GM23338 (cell line): Measurements from ENCODE around the gene DECR2. TPM values are rescaled to one million over a fixed set of nuclear protein-coding genes. Genes with fewer than 3 reads are reported as not detected.

Experiments used
- ATAC-seq: fragments of 200-7000 bp; cut with Tn5 transposase; 3 replicates; pipeline ENCODE4 v1.9.1; 2020
- DNase-seq: peaks from one replicate; pipeline ENCODE4 v3.0.0-alpha.2; 2015; ENCODE audit warnings: low spot score
- H2AFZ ChIP-seq: fragments of 200-600 bp; sonication (generic); 2 replicates; pipeline ENCODE4 v1.8.0; 2016; ENCODE audit warnings: antibody characterized with exemption, mild to moderate bottlenecking, moderate library complexity
- H3F3A ChIP-seq: fragments of 200-600 bp; sonication (generic); replicated peaks from 2 replicates; pipeline ENCODE4 v1.8.0; 2017; ENCODE audit warnings: antibody characterized with exemption, mixed run types, low read depth
- H3K27ac ChIP-seq: fragments of 200-600 bp; sonication (generic); 2 replicates; pipeline ENCODE4 v1.6.1; 2016; ENCODE audit warnings: low read depth
- H3K27me3 ChIP-seq: fragments of 200-600 bp; sonication (generic); 2 replicates; pipeline ENCODE4 v1.8.0; 2016; ENCODE audit warnings: mild to moderate bottlenecking, mixed run types, moderate library complexity; ENCODE audit not compliant: insufficient read depth
- H3K36me3 ChIP-seq: fragments of 200-600 bp; sonication (generic); 2 replicates; pipeline ENCODE4 v1.8.0; 2016; ENCODE audit warnings: mild to moderate bottlenecking; ENCODE audit not compliant: insufficient read depth
- H3K4me1 ChIP-seq: fragments of 200-600 bp; sonication (generic); 2 replicates; pipeline ENCODE4 v1.8.0; 2016; ENCODE audit warnings: mild to moderate bottlenecking, moderate library complexity; ENCODE audit not compliant: insufficient read depth
- H3K4me2 ChIP-seq: fragments of 200-600 bp; sonication (generic); 2 replicates; pipeline ENCODE4 v1.7.1; 2017; ENCODE audit warnings: mixed run types
- H3K4me3 ChIP-seq: fragments of 200-600 bp; sonication (generic); 2 replicates; pipeline ENCODE4 v1.6.1; 2016; ENCODE audit warnings: mixed run types
- H3K79me2 ChIP-seq: fragments of 200-600 bp; sonication (generic); replicated peaks from 2 replicates; pipeline ENCODE4 v1.8.0; 2017; ENCODE audit warnings: mild to moderate bottlenecking; ENCODE audit not compliant: insufficient read depth
- H3K9me2 ChIP-seq: fragments of 200-600 bp; sonication (generic); 2 replicates; pipeline ENCODE4 v1.8.0; 2017; ENCODE audit not compliant: insufficient read depth
- H4K20me1 ChIP-seq: fragments of 200-600 bp; sonication (generic); replicated peaks from 2 replicates; pipeline ENCODE4 v1.8.0; 2017; ENCODE audit warnings: mild to moderate bottlenecking; ENCODE audit not compliant: insufficient read depth
- H3K27ac Mint-ChIP-seq: 2 replicates; pipeline ENCODE4 v1.8.0; 2020; ENCODE audit warnings: inconsistent platforms, mild to moderate bottlenecking, moderate library complexity, mixed read lengths
- H3K27me3 Mint-ChIP-seq: 3 replicates; pipeline ENCODE4 v1.8.0; 2022; ENCODE audit warnings: low read depth, mild to moderate bottlenecking, moderate library complexity, mixed read lengths, inconsistent platforms; ENCODE audit not compliant: insufficient read depth, poor library complexity
- H3K36me3 Mint-ChIP-seq: 3 replicates; pipeline ENCODE4 v1.8.0; 2021; ENCODE audit warnings: low read depth, mild to moderate bottlenecking, inconsistent platforms, moderate library complexity, mixed read lengths
- H3K4me1 Mint-ChIP-seq: 3 replicates; pipeline ENCODE4 v1.8.0; 2020; ENCODE audit warnings: mild to moderate bottlenecking, inconsistent platforms, mixed read lengths
- H3K4me3 Mint-ChIP-seq: 3 replicates; pipeline ENCODE4 v1.8.0; 2021; ENCODE audit warnings: moderate library complexity, mild to moderate bottlenecking, inconsistent platforms, mixed read lengths
- H3K9me3 Mint-ChIP-seq: 3 replicates; pipeline ENCODE4 v1.8.0; 2020; ENCODE audit warnings: moderate library complexity, mild to moderate bottlenecking, inconsistent platforms, mixed read lengths
- CREB1 ChIP-seq: fragments of 250-450 bp; sonication (Bioruptor Pico); IDR thresholded peaks from 2 replicates; pipeline ENCODE4 v1.5.0; 2020; ENCODE audit warnings: low read depth, mild to moderate bottlenecking, moderate library complexity
- CTCF ChIP-seq, 2 experiments: fragments of 200-600 bp in 1 of 2; sonication (generic) in 1 of 2; conservative IDR thresholded peaks; 2 replicates each; pipeline versions ENCODE4 v1.5.1 to v1.6.1; 2016 to 2017; ENCODE audit warnings: antibody characterized with exemption in 2 of 2, low read depth in 2 of 2, mild to moderate bottlenecking in 2 of 2, moderate library complexity in 1 of 2
- ETS1 ChIP-seq: IDR thresholded peaks from 2 replicates; pipeline ENCODE4 v1.6.1; 2016; ENCODE audit warnings: antibody characterized with exemption
- EZH2 ChIP-seq: fragments of 200-600 bp; sonication (generic); IDR thresholded peaks from one replicate; pipeline ENCODE4 v1.8.0; 2017; ENCODE audit warnings: antibody characterized with exemption, mild to moderate bottlenecking, low read depth; ENCODE audit not compliant: unreplicated experiment
- EZH2phosphoT487 ChIP-seq: fragments of 200-600 bp; sonication (generic); IDR thresholded peaks from one replicate; pipeline ENCODE4 v1.8.1; 2018; ENCODE audit warnings: antibody characterized with exemption; ENCODE audit not compliant: unreplicated experiment
- JUNB ChIP-seq: IDR thresholded peaks from one replicate; pipeline ENCODE4 v1.6.1; 2016; ENCODE audit warnings: antibody characterized with exemption; ENCODE audit not compliant: unreplicated experiment
- NANOG ChIP-seq: IDR thresholded peaks from 2 replicates; pipeline ENCODE4 v1.6.1; 2016; ENCODE audit warnings: antibody characterized with exemption, borderline replicate concordance
- POLR2AphosphoS5 ChIP-seq: IDR thresholded peaks from 2 replicates; pipeline ENCODE4 v1.6.1; 2016; ENCODE audit warnings: antibody characterized with exemption, low read depth
- REST ChIP-seq: IDR thresholded peaks from one replicate; pipeline ENCODE4 v1.6.1; 2018; ENCODE audit warnings: antibody characterized with exemption; ENCODE audit not compliant: unreplicated experiment
- STAT1 ChIP-seq: IDR thresholded peaks from one replicate; pipeline ENCODE4 v1.6.1; 2016; ENCODE audit warnings: antibody characterized with exemption; ENCODE audit not compliant: unreplicated experiment
- ZNF114 ChIP-seq: fragments of 250-450 bp; sonication (Bioruptor Pico); IDR thresholded peaks from 2 replicates; pipeline ENCODE4 v1.5.0; 2020; ENCODE audit warnings: mild to moderate bottlenecking, moderate library complexity
- ZNF331 ChIP-seq: fragments of 250-450 bp; sonication (Bioruptor Pico); IDR thresholded peaks from 2 replicates; pipeline ENCODE4 v1.5.0; 2020; ENCODE audit warnings: low read depth, mild to moderate bottlenecking, moderate library complexity
- polyA plus RNA-seq: library from polyadenylated mRNA; unstranded; fragments of >200 nt; fragmentation: Nextera tagmentation; extraction: Ambion mirVana; gene quantifications from 2 replicates; pipeline ENCODE4 v1.2.1, GENCODE V29; 2016
- total RNA-seq: library from RNA; depleted of rRNA; stranded (reverse); fragments of >200 nt; shearing (Covaris generic); gene quantifications from 2 replicates; pipeline ENCODE4 v1.2.3, GENCODE V29; 2014

The DECR2 gene
- total and polyA plus RNA-seq, 2 experiments from 2014 or later = 20.3 to 26.9 TPM

- TF ChIP-seq POLR2AphosphoS5 (no peak), JUNB (no peak), STAT1 (no peak), REST (no peak), NANOG (no peak)
These were observed 12.3 kb upstream of the DECR2 start (continued) for GRCh38 chr16:389352-389751.

GRCh38 chr16:391885-392335, 9.8 kb upstream of the DECR2 start:
- Mint-ChIP-seq H3K4me3 (peak overlapping the region; percentile 21; the same call in 1 of the 3 replicates), H3K27ac (no peak overlapping the region), H3K27me3 (peaks cover 24% of the 10 kb centered on the region), H3K36me3 (peaks cover 14% of the 10 kb centered on the region; the same call in 2 of the 3 replicates), H3K9me3 (peaks cover 18% of the 10 kb centered on the region), H3K4me1 (peaks cover 29% of the 10 kb centered on the region)
- peak; percentile 83 for ATAC-seq
- H3K79me2 ChIP-seq = no peaks in the 10 kb centered on the region
- no peaks in the 10 kb centered on the region for H3K27me3 ChIP-seq
- H3K4me1 ChIP-seq = no peaks in the 10 kb centered on the region
- no peaks in the 10 kb centered on the region; the same call in 1 of the 2 replicates for H3K36me3 ChIP-seq
- H3K27ac ChIP-seq = no peak overlapping the region
- no peaks in the 10 kb centered on the region; the same call in 1 of the 2 replicates for H4K20me1 ChIP-seq
- no peak overlapping the region for H3K4me3 ChIP-seq
- peak; percentile 97 for TF ChIP-seq CTCF (conservative IDR thresholded peaks at IDR 0.05; ENCODE audit: low read depth in 2 of 2)
- no peak for TF ChIP-seq NANOG
- TF ChIP-seq JUNB = no peak
- H3K9me2 ChIP-seq = no peaks in the 10 kb centered on the region
- peaks cover 14% of the 10 kb centered on the region for H3F3A ChIP-seq
- DNase-seq = peak; percentile 86
- H2AFZ ChIP-seq = no peak overlapping the region
- H3K4me2 ChIP-seq = no peak overlapping the region

- Histone ChIP-seq H3K79me2 (no peaks in the 10 kb centered on the region), H3K36me3 (no peaks in the 10 kb centered on the region; the same call in 1 of the 2 replicates), H3K4me2 (no peak overlapping the region), H3K27me3 (no peaks in the 10 kb centered on the region), H3K4me1 (no peaks in the 10 kb centered on the region), H3K9me2 (no peaks in the 10 kb centered on the region), H3F3A (peaks cover 14% of the 10 kb centered on the region), H3K27ac (no peak overlapping the region), H3K4me3 (no peak overlapping the region), H2AFZ (no peak overlapping the region), H4K20me1 (no peaks in the 10 kb centered on the region; the same call in 1 of the 2 replicates)
- ATAC-seq (no peak), DNase-seq (no peak)
- H3K9me3 Mint-ChIP-seq = peaks cover 18% of the 10 kb centered on the region
- H3K27me3 Mint-ChIP-seq = peaks cover 23% of the 10 kb centered on the region
- no peak overlapping the region for H3K4me3 Mint-ChIP-seq
- no peak overlapping the region for H3K27ac Mint-ChIP-seq
- H3K36me3 Mint-ChIP-seq = peaks cover 13% of the 10 kb centered on the region; the same call in 2 of the 3 replicates
- H3K4me1 Mint-ChIP-seq = peaks cover 28% of the 10 kb centered on the region
- TF ChIP-seq STAT1 = no peak
- no peak for TF ChIP-seq ZNF331 (CRISPR knock-in tag)
- no peak for TF ChIP-seq EZH2
- no peak for TF ChIP-seq ZNF114 (CRISPR knock-in tag)
- TF ChIP-seq CREB1 (CRISPR knock-in tag) = no peak
- TF ChIP-seq JUNB = no peak
- no peak for TF ChIP-seq EZH2phosphoT487
- no peak for TF ChIP-seq CTCF (conservative IDR thresholded peaks at IDR 0.05; ENCODE audit: low read depth in 2 of 2)
- no peak for TF ChIP-seq ETS1
- no peak for TF ChIP-seq POLR2AphosphoS5
These were observed 9.1 kb upstream of the DECR2 start for GRCh38 chr16:392450-393030.
